ENCODE data around the gene CRELD2.

GRCh38 chr22:49927483-49928184, 9.2 kb downstream of the CRELD2 start:
- TF ChIP-seq CTCF (IDR thresholded peaks at IDR 0.05) (no peak), POLR2A (IDR thresholded peaks at IDR 0.05) (no peak)
